Germinal center (tissue), 1 donor: ENCODE measurements around the gene ARHGAP27.
A peak's percentile ranks its signal among the peaks of the same experiment; 100 is the strongest.

ENCODE experiments used
- DNase-seq: peaks from one replicate; pipeline ENCODE4 v3.0.0; 2012; ENCODE audit warnings: mixed read lengths, low spot score

ARHGAP27 gene

DNA sequence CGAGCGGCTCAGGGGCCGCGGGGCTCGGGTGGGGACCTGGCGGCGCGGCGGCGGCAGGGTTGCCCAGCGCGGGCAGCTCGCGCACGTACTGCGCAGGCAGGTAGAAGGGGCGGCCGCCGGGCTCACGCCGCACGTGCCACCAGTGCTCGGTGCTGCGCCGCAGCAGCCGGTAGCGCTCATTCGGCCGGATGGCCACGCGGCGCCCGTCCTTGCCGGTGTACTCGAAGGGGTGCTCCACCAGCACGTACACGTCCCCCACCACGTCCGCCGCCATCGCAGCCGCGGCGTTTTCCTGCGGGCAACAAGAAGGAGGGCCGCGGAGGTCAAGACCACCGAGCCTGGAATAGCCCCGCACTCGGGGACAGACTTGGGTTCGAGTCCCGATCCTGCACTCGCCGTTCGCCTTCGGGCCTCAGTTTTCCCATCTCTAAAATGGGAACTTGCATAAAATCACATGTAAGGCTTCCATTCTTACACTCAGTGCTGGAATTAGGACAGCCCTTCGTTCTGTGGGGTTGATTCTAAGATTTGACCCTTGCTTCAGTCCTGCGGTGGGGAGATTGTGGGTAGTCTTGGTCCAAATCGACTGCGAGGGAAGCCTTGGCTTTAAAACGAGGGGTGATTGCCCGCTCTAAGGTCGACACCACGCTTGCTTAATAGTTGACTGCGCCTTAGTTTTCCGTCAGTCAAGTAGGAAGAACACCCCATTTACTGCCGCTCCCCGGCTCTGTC, 2.5 kb downstream of the ARHGAP27 start:
- DNase-seq, result no peak

DNA sequence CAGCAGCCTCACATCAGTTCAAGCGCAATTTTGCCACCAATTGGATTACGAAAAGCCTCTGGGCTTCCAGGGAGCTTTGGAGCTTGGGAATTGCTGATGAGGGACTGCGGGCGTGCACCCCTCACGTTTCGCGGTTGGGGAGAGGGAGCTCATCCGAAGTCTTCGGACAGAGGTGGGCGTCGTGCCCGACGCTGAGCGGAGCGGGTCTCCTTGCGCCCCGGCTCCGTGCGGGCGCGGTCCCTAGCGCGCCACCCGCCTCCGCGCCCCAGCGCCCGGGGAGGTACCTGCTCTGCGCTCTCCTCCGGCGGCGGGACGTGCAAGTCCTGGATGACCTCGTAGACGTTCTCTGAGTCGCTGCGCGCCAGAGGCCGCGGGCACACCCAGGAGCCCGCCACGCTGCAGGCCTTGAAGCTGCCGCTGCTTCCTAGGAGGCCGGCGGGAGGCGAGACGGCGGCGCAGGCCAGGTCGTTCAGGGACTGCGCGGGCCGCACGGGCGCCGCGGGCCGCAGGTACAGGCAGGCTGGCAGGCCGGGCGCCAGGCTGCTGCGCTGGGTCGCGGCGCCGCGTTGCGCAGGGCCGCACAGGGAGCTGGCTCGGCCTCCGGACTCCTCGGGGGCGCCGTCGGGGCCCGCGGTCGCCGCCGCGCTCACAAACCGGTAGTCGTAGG, 3.2 kb downstream of the ARHGAP27 start:
- no peak for DNase-seq

DNA sequence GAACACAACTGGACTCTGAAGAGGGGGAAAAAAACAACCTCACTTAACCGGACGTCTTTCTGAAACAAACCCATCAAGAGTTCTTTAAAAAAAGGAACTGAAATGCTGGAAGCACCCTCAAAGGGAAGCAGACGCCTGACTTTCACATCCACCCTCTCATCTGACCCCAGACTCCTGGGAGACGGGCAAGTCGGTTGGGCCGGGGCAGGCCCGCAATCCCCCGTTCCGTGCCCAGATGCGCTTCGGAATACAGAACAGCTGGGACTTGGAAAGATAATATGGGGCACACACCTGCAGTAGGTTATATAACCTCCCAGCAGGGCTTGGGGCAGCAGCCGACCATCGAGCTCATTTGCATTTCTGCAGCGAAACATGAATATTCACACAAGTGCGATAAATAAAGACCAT, 3.7 kb downstream of the ARHGAP27 start:
- peak; percentile 54 for DNase-seq

DNA sequence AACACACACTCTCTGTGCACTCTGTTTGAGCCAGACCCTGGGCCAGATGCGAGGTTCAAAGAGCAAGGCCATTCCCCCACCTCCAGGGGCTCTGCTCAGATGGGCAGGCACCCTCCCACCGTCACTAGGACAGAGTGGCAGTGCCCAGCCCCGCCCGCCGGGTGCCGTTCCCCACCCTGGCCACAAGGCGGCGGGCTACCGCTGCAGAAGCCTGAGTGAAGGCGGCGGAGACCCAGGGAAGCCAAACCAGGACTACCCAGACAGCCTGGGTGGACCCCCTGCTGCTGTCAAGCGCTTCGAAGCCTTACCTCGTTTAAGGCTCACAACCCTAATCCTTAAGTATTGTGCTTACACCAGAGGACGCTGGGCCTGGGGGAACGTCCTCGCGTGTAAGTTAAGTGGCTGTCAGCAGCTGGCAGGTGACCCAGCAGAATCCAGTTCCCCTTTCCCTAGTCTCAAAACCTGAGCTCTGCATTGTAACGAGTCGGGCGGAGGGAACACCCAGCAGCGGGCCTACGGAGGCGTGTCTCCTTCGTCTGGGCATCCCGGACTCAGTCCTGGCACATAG, 4.5 kb downstream of the ARHGAP27 start:
- DNase-seq, result peak; percentile 85

DNA sequence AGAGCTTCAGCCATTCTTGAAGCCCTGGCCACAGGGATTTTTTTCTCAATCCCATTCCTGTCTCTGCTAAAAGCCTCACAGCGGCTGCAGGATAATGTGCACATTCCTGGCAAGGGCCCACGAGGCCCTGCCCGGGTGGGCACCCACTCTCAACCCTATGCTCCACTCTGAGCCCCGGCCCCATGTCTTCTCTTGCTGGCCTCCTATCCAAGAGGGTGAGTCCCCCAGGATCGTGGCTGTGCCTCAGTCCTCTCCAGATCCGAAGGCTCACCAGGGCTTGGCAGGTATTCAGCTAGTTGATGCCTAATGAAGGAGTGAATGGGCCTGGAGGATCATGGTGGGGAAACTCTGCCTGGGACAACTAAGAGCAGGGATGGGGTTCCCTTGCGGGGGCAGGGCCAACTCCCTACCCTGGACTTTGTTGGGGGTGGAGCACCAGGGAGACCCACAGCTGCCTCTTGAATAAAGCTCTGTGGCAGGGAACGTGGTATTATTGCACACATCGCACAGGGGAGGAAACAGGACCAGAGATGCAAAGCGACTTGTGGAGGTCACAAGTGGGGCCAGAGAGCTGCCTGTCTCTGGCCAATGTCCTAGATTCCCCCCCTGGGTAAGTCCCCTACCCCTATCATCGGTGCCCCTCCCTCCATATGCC, 5.4 kb downstream of the ARHGAP27 start:
- no peak for DNase-seq

DNA sequence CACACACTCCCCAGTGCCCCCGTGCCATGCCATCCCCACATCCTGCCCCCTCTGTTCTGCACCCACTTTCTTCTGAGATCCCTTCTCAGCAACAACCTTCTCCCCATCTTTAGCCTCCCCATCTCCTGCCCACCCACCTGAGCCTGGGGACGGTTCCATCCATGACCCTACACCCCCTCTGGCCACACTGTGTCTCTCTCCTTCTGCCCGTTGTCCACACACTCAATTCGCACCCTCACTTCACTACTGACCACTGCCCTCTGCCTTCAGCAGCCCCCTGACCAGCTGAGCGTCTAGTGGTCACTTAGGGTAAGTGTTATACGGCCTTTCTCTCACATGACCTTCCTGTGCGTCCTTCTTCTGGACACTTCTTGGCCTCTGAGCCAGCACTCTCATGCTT, 6.1 kb downstream of the ARHGAP27 start:
- no peak for DNase-seq

DNA sequence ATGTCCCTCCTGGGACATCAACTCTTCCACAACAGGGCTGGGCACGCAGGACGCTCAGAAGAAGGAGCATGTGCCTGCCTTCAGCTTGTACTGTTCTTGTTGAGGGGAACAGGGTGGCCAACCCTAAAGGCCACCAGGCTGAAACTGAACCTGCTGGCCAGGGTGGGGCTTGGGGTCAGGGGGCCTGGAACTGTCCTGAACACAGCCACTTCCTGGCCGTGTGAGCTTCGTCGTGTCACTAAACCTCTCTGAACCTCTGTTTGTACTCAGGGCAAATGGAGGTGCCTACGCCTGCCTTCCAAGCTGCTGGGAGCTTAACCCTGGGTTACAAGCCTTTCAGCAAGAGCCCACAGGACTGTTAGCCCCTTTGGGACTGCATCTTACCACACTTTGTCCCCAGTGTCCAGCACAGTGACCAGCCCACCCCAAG, 6.7 kb downstream of the ARHGAP27 start:
- DNase-seq, result no peak

DNA sequence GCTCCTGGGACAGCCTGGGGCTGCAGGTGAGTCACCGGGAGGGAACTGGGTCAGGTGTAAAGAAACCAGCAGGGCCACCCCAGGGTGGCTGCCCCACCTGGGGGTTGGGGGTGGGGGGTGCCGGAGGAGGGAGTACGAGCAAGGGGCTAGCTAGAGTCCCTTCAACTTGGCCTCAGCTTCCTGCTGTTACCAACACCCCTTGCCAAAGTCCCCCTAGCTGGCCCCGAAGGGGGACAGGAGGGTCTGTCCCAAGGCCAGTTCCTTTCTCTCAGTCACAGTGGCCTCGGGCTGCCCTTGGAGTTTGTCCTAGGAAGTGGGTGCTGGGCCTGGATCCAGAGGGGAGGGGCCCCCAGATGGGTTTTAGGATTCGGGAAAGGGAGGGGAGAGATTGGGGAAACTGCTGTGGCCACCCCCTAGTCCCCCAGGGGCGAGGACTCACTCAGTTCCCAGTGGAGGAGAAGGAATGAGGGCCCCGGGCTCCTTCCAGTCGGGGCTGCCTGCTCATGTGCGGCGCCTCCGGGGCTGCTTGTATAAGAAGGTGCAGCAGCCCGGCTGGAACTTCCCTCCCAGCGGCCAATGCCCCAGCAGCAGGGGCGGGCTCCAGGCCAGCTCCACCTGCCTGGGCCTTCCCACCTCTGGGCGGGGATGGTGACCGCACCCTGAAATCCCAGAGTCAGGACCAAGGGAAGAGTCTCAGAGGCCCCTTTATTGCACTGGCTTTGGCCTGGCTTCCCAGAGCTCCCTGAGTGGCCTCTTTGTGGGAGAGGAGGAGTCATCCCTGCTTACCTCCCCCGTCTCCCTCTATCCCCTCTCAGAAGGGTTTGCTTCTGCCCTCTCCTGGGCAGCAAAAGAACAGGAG, 7.3 kb downstream of the ARHGAP27 start:
- DNase-seq, result no peak

DNA sequence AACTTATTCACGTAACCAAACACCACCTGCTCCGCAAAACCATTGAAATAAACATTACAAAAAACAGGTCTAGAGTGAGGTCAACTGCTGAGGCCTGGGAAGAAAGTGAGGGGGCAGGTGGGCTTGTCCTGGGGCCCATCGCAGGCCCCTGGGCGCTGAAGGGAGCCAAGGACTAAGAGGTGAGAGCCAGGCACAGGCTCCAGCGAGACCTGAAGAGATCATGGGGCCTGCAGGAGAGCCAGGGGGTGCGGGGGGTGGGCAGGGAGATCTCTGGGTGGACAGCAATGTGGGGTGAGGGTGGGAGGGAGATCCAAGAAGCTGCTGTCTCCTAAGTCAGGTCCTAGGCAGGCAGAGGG, 7.9 kb downstream of the ARHGAP27 start:
- no peak for DNase-seq

DNA sequence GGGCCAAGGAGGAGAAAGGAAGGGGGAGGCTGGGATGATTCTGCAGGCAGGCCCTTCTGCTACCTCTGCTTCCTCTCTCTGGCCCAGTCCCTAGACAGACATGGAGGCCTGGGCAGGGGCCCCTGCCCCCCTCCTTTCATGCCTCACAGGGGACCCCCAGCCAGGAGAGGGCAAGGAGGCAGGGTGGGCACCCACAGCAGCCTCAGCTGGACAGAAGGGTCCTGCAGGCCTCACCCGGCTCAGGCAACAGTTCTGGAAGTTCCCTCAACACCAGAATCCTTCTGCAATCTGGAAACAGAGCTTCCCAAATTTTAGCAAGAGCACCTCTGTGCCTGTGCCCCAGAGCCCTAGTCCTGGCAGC, 8.7 kb downstream of the ARHGAP27 start:
- no peak for DNase-seq

DNA sequence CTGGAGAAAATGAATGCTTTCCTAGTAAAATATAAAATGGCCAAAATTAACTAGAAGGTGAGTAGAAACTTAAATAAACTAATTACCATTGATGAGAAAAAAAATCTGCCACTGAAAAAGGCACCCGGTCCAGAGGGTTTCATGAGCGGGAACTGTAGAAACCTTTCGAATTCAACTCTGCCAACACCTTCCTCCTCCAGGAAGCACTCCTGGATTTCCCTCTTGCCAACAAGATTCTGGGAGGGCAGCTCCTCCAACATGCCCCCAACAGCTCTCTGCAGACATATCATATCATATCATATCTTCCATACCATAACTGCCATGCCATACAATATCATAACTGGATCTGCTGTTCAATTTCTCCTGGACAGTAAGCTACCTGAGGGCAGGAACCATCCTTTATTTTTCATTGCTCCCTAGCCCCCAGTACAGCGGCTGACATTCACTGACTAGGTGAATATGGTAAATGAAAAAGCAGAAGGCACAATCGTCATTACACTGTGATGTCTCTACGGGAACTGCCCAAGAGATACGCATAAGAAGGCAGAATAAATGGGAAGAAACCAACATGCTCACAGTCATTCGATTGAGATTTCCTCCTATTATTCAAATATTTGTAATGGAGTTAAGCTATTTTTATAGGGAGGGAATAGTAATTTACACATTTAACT, 9.2 kb downstream of the ARHGAP27 start:
- DNase-seq, result no peak

DNA sequence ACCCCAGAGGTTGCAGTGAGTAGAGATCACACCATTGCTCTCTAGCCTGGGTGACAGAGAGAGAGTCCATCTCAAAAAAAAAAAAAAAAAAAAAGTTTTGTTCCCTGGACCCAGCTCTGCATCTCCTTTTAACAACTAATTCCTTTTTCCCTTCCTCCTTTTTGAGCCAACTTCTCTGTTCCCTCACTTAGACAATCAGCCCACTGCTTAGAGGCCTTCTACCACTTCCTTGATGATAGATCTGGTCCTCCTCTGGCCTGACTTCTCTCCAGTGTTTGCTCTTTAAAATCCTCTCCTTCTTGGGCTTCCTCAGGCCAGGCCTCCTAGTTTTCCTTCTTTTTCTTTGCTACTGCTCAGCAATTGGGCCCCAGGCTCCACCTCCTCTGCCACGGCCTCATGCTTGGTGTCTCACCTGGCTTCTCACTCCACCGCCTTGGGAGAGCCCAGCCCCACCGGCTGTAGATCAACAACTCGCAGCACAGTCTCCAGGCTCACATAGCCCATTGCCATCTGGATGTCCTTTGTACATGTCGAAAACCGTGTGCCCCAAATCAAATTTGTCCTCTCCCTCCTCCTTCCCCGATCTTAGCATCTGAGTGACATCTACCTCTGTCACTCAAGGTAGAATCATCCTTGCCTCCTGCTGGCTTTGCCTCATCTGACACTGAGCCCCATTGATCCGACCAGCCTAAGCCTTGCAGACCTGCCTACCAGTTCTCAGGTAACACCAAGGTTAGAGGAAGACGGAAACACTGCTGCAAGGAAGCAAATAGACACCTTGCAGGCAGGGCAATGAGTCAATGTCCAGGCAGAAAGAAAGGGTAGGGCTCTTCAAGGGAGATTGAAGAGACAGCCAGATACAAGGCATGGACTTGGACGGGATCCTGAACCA, 17.4 kb downstream of the ARHGAP27 start:
- no peak for DNase-seq

DNA sequence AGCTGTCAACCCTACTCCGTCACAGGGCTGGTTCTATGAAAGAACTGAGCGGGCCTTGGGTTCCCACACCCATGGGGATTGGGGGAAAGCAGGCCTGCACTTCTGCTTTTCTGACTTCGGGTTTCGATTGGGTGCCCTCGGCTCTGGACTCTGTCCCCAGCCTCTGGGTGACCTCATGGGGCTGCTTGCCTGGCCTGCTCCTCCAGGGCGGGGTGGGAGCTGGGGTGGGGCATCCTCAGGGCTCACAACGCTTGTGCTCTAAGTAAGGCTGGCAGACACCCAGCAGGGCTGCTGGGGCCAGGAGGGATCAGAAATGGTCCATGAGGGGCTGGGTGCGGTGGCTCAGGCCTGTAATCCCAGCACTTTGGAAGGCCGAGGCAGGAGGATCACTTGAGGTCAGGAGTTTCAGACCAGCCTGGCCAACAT, 19.2 kb downstream of the ARHGAP27 start:
- peak; percentile 78 for DNase-seq

DNA sequence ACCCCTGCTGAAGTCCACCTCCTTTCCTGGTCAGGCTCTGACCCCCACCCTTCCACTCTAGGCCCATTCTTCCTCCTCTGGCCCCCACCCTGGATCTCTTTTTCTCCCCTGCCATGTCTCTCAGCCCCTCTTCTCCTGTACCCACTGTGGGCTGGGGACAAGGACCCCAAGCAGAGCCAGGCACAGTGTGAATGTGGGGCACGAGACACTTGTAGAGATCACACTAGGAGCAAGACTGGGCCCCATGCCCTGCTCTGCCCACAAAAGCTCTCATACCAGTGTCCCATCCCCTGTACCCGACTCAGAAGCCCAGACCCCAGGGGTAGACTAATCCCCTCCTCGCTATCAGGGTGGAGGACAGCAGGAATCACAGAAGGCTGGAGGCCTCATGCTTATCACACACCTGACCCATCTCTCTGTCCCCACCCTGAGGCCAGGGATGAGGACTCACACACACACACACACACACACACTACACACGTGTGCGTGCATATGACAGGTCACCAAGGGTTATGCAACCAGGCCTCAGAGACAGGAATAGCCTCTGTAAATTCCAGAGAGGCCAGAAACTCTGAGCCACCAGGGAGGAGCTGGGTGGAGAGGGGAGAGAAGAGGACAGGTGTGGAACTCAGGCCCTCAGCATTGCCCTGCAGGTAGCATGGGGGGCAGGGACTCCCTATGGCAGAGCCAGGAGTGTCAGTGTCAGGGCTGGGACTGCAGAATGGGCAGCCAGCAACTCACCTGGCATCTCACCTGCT, 21.1 kb downstream of the ARHGAP27 start:
- no peak for DNase-seq

DNA sequence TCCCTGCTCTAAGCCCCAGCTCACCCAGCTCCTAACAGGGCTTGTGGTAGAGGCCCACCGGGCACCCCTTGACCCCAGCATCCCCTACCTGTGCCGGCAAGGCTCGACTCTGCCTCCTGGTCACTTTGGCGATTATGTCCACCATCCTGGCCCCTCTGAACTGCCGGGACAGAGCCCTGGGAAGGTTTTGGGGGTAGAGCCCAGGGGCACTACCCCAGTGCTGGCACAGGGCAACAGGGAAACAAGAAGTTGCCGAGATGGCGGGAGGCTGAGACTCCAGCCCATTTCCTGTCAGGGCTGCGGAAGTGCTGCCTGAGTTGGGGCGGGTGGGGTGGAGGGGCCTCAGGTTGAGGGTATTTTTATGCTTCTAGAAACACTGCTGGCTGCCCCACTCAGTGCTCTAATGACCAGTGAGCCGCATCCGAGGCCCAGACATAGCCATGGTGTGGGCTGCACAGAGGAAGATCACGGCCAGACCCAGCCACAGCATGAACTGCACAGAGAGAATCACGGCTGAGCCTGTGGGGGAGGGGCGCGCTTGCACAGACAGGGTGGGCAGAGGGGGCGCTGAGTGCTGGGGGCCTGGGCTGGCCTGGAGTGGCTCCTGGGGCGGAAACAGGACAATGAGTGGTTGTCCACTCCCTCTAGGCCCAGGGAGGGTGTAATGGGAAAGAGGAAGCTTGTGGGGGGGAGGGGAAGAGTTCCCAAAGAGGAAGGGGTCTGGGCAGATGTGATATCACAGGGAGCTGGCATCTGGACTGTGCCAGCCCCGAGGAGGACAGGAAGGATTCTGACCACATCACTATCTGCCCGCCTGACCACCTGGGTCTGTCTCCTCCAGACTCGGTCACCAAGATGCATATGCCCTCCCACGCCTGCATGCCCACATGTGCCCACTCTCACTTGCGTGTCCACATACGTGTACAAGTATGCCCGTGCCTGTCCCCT, 22.3 kb downstream of the ARHGAP27 start:
- peak; percentile 83 for DNase-seq

DNA sequence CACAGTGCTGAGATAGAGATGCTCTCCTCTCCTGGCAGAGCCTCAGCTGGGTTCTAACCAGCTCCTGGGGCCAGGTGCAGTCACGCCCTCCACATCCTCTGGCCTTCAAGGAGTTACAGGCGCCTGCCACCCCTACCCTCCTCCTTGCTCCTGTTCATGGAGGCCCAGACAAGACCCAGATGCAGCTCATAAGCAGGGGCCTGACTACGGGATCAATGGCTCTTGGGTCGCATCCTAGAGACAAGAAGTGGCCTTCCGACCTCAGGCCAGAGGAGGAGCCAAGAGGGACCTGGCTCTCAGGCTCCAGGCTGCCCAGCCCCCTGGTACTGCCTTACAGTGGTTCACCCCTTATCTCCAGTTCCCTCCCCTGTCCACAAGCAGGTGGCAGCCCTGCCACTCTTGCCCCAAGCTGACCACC, 23.0 kb downstream of the ARHGAP27 start:
- DNase-seq, result no peak

DNA sequence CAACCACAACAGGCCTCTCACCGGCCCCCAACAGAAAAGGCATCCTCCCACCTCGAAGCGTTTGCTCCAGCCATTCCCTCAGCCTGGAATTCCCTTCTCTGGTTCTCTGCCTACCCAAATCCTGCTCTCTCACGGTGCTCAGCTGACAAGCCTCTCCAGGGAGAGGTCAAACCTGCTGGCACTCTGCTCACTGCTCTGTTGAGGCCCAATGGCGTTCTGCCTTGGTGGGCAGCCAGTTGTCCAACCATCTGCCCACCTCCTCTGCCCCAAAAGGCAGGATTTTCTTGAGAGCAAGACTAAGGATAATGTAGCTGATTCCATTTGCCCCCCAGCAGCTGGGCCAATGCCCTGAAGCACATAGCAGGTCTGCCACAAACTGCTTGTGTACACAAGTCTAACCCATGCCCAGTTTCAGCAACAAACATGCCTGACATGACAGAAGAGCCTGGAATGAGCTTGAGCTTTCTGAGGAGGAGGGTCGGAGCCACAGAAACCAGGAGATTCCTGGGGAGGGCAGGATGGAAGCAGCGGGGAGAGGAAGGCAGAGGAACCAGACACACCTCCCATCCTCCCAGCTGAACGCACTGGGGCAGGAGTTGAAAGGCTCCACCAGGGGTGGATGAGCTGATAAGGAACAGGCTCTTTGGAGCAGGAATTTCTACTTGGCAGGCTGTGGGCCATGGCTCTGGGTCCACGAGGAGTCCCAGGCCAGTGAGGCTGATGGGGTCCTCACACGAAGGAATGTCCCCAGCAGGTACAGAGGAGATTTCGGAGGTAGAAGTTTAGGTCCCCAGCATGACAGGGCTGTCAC, 23.9 kb downstream of the ARHGAP27 start:
- no peak for DNase-seq

DNA sequence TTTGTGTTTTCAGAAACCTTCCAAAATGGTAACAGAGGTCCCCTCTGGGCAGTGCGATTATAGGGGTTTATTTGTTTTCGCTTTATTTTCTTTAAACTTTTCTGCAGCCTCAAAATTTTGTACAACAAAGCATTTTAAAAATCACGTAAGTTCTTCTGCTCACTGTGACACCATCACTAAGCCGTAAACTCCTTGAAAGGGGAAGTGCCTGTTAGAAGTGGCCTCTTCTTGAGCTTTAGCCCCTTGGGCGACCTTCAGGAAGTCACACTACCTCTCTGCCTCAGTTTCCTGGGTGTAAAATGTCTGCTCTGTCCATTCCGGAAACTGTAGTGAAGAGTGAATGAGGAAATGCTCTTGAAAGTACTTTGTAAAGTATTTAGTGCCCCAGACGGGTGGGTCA, 26.6 kb downstream of the ARHGAP27 start:
- no peak for DNase-seq
